Activated naive CD8-positive, alpha-beta T cell (primary cell): Measurements from ENCODE around the gene HIF1A.
"Not testable (repeated sequence)": the region's sequence is repeated elsewhere in the genome, so short reads cannot be mapped to it uniquely, and the experiment has no call there.

Experiments used
- H3K27ac Mint-ChIP-seq: one replicate; pipeline ENCODE4 v1.8.0; 2021; ENCODE audit warnings: mixed read lengths
- H3K27me3 Mint-ChIP-seq: one replicate; pipeline ENCODE4 v1.8.0; 2021; ENCODE audit warnings: mixed read lengths
- H3K36me3 Mint-ChIP-seq: one replicate; pipeline ENCODE4 v1.8.0; 2021; ENCODE audit warnings: mixed read lengths
- H3K4me1 Mint-ChIP-seq: one replicate; pipeline ENCODE4 v1.8.0; 2021; ENCODE audit warnings: low read depth, mixed read lengths
- H3K4me3 Mint-ChIP-seq: one replicate; pipeline ENCODE4 v1.8.0; 2021; ENCODE audit warnings: mild to moderate bottlenecking, mixed read lengths
- H3K9me3 Mint-ChIP-seq: one replicate; pipeline ENCODE4 v1.8.0; 2021; ENCODE audit warnings: low read depth, mixed read lengths

HIF1A gene

DNA sequence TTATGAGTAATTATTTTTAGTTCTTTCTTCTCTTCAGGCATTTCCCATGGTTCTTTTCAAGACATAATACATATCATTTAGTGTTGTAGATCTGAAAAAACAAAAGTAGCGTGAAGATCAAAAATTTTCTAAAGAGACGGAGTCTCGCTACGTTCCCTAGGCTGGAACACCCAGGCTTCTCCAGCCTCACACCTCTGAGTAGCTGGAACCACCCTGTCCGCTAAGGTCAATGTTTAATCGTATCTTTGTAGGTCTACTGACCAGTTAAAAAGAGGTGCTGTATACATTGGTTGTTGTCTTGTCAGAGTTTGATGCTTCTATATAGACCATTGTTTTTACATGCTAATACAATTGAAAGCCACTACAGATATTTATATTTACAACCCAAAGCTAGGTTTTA, 1.3 kb upstream of the HIF1A start:
- H3K27me3 Mint-ChIP-seq, result no peaks in the 10 kb centered on the region
- H3K27ac Mint-ChIP-seq, result peak overlapping the region; percentile 96
- H3K9me3 Mint-ChIP-seq, result no peaks in the 10 kb centered on the region
- H3K36me3 Mint-ChIP-seq, result peaks cover 7% of the 10 kb centered on the region
- peak overlapping the region; percentile 92 for H3K4me3 Mint-ChIP-seq
- H3K4me1 Mint-ChIP-seq, result peaks cover 44% of the 10 kb centered on the region

DNA sequence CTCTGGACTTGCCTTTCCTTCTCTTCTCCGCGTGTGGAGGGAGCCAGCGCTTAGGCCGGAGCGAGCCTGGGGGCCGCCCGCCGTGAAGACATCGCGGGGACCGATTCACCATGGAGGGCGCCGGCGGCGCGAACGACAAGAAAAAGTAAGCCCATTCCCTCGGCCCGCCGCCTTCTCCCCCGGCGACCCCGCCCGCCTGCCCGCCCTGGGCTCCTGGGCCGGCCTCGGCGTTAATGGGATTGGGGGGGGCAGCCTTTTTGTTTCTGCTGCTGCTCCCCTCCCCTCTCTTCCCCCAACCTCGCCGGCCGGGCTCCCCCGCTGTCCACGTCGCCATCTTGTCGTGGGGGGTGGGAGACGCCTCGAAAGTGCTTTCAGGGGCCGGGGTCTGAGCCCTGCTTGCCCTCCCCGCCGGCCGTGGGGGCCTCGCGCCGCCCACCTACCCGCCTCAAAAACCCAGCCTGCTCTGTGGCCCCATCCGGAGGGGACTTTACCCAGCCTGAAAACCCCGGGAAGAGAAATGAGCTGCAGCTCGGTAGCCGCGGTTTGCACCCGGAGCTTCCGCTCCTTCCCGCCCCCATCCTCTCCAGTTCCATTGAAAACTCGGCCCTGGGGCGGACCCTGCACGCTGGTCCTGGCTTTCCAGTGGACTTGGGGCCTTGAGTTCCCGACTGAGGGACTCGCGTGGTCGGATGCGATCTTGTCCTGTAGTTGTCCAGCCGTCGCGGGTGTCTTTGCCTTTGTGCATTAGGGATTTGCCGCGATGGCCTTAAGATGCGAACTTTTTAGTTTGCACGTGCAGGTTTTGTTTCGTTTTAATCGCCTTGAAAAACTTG, 598 bp downstream of the HIF1A start:
- Mint-ChIP-seq H3K27me3 (no peaks in the 10 kb centered on the region), H3K9me3 (no peaks in the 10 kb centered on the region), H3K36me3 (peaks cover 10% of the 10 kb centered on the region), H3K4me1 (peaks cover 51% of the 10 kb centered on the region), H3K4me3 (peak overlapping the region; percentile 100), H3K27ac (peak overlapping the region; percentile 97)

DNA sequence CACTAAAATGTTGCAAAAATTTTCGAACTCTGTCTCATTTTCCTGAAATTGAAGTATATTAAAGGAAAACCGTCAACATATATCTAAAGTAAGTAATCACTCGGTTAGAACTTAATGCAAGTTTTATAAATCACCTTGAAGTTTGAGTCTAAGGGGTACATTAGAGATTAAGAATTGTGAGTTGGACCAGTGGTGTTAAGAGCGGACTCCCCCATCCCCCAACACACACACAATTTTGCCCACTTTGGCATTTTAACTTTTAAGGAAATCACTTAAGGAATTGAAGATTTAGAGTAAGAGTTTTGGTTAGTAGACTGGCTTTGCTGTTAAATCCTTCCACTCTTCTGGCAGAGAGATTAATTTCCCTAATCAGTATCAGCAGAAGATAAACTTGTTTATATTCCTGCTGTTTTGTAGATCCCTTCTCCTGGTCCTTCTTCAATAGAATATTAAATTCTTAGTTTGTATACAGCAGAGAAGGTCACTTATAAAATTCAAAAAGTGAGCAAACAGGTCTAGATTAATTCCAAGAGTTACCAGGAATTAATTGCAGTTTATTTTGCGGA, 1.5 kb downstream of the HIF1A start:
- Mint-ChIP-seq H3K36me3 (peaks cover 10% of the 10 kb centered on the region), H3K27me3 (no peaks in the 10 kb centered on the region), H3K4me1 (peaks cover 46% of the 10 kb centered on the region), H3K27ac (peak overlapping the region; percentile 97), H3K4me3 (peak overlapping the region; percentile 100), H3K9me3 (no peaks in the 10 kb centered on the region)

DNA sequence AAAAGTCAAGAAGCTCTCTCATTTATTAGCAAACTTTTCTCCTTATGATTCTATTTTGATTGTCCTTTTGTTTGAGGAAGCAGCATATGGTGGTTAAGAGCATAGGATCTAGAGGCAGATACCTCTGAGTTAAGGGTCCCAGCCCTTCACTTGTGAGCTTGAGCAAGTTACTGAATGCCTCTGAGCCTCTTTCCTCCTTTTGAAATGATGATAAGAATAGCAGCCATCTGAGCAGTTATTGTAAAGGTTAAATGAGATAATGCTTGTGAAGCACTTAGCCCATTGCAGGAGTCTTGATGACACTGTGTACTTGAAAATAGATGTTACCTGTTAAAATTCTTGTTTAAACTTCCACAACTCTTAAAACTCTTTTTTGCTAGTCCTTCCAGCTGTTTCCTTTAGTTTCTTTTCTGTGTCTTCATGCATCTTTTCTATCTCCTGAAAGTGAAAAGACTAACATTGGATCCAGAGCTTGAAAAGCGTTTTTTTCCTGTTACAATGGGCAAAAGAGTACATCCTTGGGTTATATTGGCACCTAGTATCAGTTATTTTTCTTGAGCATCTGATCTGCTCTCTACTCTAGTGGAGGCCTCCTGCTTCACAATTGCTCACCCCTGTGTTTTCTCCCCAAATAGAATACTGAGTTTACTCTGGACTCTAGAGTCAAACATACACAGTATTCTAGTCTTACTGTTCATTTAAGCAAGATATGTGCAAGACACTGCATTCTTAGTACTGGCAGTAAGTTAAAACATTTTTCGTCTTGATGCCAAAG, 3.1 kb downstream of the HIF1A start:
- H3K27me3 Mint-ChIP-seq, result no peaks in the 10 kb centered on the region
- no peaks in the 10 kb centered on the region for H3K9me3 Mint-ChIP-seq
- H3K36me3 Mint-ChIP-seq, result peaks cover 10% of the 10 kb centered on the region
- peak overlapping the region; percentile 100 for H3K4me3 Mint-ChIP-seq
- peaks cover 52% of the 10 kb centered on the region for H3K4me1 Mint-ChIP-seq
- H3K27ac Mint-ChIP-seq, result peak overlapping the region; percentile 97

DNA sequence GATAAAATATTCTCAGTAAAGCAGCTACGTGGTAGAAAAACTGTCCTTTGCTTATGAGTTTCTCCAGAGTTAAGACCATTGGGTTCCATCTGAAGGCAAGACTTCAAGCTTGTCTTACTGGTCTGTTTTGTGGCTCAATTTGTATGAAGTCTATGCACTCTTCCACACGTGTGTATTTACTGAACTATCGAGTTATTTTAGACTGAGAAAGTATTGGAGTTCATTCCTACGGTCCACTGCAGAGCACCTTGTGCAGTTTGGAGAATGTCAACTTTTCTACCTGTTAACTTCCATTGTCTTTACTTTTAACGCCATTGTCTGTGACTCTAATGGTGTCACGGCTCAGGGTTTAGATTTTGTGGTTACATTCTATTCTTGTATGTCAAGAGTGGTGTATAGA, 3.7 kb downstream of the HIF1A start:
- Mint-ChIP-seq H3K4me3 (peak overlapping the region; percentile 100), H3K27me3 (no peaks in the 10 kb centered on the region)

DNA sequence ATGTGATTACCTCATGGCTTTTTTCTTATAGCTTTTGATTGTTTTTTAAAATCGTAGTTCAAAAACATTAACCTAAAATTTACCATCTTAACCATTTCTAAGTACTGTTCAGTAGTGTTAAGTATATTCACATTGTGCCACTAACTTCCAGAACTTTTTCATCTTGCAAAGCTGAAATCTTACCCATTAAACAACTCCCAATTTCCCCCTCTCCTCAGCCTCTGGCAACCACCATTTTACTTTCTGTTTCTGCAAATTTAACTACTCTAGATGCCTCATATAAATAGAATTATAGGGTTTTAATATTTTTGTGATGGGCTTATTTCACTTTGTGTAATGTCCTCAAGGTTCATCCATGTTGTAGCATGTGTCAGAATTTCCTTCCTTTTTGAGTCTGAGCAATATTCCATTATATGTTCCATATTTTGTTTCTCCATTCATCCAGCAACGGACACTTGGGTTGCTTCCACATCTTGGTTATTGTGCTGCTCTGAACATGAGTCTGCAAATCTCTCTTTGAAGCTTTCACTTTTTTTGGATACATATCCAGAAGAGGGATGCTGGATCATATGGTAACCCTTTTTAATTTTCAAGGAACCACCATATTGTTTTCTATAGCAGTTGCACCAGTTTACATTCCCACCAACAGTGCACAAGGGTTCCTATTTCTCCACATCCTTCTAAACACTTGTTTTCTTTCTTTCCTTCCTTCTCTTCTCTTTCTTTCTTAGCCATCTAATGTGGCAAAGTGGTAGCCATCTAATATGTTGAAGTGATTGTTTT, 5.0 kb downstream of the HIF1A start:
- Mint-ChIP-seq H3K27ac (peak overlapping the region; percentile 81), H3K36me3 (peaks cover 10% of the 10 kb centered on the region), H3K4me3 (peak overlapping the region; percentile 100), H3K27me3 (no peaks in the 10 kb centered on the region), H3K4me1 (peaks cover 61% of the 10 kb centered on the region), H3K9me3 (no peaks in the 10 kb centered on the region)

More for the DNA sequence above, 3.7 kb downstream of the HIF1A start:
- Mint-ChIP-seq H3K4me1 (peaks cover 56% of the 10 kb centered on the region), H3K9me3 (no peaks in the 10 kb centered on the region), H3K36me3 (peaks cover 10% of the 10 kb centered on the region), H3K27ac (peak overlapping the region; percentile 97)

DNA sequence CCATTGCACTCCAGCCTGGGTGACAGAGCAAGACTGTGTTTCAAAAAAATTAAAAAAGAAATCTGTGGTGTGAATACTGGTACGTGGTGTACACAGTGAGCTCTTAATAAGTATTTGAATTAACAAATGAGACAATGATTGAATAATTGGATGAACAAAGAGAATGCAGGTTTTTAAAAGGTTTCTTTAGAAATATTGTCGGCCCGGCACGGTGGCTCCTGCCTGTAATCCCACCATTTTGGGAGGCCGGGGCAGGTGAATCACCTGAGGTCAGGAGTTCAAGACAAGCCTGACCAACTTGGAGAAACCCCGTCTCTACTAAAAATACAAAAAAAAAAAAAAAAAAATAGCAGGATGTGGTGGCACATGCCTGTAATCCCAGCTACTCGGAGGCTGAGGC, 6.6 kb downstream of the HIF1A start:
- peaks cover 77% of the 10 kb centered on the region for H3K4me1 Mint-ChIP-seq
- H3K27me3 Mint-ChIP-seq, result no peaks in the 10 kb centered on the region
- H3K9me3 Mint-ChIP-seq, result no peaks in the 10 kb centered on the region
- peak overlapping the region; percentile 56 for H3K4me3 Mint-ChIP-seq
- H3K36me3 Mint-ChIP-seq, result peaks cover 14% of the 10 kb centered on the region
- peak overlapping the region; percentile 68 for H3K27ac Mint-ChIP-seq

DNA sequence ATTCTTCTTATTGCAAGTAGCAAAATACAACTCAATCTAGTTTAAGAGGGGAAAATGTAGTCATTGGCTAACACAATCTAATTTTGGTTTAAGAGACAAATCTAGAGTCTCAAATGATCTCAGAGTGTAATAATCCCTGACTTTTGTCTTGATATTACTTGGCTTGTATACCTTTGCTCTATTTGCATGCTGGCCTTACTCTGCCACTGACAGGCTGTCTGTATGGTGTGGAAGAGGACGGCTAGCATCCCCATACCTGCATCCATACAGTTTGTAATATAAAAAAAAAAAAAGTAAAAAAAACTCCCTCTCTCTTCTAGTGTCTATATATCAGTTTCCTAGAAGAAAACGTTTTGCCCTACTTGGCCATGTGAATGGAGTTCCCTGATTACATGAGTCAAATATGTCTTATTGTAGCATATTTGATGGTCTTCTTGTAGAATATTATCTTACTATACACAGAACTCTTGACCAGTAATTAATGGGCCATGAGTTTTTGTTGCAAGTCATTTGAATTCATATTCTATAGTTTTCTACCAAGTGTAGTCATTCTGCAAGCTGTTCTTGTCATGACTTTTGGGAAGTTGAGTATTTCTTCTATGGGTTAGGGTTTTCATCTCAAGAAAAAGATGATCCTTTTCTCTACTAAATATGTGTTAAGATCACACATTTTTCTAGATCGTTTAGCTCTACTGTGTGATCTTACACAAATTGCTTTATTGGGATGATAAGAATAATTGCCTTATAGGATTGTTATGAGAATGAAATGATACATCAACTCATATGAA, 8.2 kb downstream of the HIF1A start:
- H3K4me1 Mint-ChIP-seq, result peaks cover 78% of the 10 kb centered on the region
- H3K27ac Mint-ChIP-seq, result peak overlapping the region; percentile 68
- H3K9me3 Mint-ChIP-seq, result no peaks in the 10 kb centered on the region
- peak overlapping the region; percentile 57 for H3K4me3 Mint-ChIP-seq
- no peaks in the 10 kb centered on the region for H3K27me3 Mint-ChIP-seq
- H3K36me3 Mint-ChIP-seq, result peaks cover 10% of the 10 kb centered on the region

DNA sequence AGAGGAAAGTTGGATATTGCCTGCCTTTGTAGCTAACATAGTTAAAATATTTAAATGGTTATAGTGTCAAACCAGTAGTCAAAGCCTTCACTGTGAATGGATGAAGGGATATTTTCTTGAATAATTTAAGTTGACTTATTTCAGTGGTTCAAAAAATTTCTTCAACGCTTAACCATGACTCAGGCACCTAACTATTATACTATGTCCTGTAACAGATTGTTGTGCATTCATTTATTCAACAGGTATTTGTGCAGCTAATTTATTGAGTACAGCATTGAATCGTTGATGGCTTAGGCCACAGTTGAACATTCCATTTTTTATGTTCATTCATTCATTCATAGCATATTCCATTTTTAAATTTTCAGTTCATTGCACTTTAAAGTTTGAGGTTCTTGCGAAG, 9.2 kb downstream of the HIF1A start:
- H3K27me3 Mint-ChIP-seq, result no peaks in the 10 kb centered on the region

DNA sequence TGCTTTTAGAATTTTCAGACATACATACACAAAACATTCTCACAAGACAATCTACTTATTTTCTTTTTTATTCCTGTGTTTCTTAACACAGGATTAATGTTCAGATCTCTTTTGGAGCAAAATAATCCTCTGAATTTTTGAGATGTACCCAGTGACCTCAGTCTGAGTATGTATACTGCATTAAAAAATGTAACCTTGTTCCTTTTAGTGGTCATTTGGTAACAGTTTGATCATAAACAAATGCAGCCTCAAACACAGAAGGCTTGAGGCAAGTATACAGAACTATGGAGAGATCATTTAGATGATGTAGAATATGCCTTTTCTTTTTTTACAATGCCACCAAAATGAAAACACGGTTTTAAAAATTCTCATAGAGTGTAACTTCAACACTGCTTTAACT, 9.7 kb downstream of the HIF1A start:
- no peaks in the 10 kb centered on the region for H3K27me3 Mint-ChIP-seq
- H3K4me1 Mint-ChIP-seq, result peaks cover 82% of the 10 kb centered on the region
- H3K27ac Mint-ChIP-seq, result no peak overlapping the region
- H3K4me3 Mint-ChIP-seq, result peak overlapping the region; percentile 17
- H3K9me3 Mint-ChIP-seq, result no peaks in the 10 kb centered on the region
- peaks cover 8% of the 10 kb centered on the region for H3K36me3 Mint-ChIP-seq

More for the DNA sequence above, 9.2 kb downstream of the HIF1A start:
- Mint-ChIP-seq H3K27ac (peak overlapping the region; percentile 28), H3K4me1 (peaks cover 81% of the 10 kb centered on the region), H3K9me3 (no peaks in the 10 kb centered on the region), H3K36me3 (peaks cover 8% of the 10 kb centered on the region), H3K4me3 (peak overlapping the region; percentile 23)

DNA sequence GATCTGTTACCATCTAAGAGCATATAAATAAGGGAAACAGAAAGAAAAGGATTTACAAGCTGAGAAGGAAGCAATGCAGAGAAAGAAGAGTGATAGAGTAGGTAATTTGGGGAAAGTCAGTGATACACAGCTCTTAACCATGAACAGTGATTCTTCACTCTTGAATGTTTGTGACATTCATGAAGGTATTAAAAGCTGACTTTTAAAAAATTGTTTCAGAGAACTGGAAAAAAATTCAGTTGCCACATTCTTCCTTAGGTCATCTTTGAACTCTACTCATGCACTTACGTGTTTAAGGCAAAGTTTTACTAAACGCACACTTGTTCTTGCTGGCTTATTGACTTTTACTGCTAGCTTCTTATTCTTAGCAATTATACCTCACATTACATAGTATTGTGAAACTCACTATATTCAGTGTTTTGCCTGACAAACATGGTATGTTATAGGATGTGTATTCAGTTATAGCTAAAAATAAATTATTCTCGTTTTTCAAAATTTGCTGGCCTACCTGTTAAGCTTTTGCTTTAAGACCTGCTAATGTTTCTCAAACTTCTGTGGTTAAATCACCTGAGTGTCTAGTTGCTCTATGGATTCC, 10.9 kb downstream of the HIF1A start:
- peak overlapping the region; percentile 58 for H3K4me3 Mint-ChIP-seq
- no peaks in the 10 kb centered on the region for H3K27me3 Mint-ChIP-seq
- no peaks in the 10 kb centered on the region for H3K9me3 Mint-ChIP-seq
- H3K4me1 Mint-ChIP-seq, result peaks cover 83% of the 10 kb centered on the region
- peaks cover 8% of the 10 kb centered on the region for H3K36me3 Mint-ChIP-seq
- peak overlapping the region; percentile 50 for H3K27ac Mint-ChIP-seq

DNA sequence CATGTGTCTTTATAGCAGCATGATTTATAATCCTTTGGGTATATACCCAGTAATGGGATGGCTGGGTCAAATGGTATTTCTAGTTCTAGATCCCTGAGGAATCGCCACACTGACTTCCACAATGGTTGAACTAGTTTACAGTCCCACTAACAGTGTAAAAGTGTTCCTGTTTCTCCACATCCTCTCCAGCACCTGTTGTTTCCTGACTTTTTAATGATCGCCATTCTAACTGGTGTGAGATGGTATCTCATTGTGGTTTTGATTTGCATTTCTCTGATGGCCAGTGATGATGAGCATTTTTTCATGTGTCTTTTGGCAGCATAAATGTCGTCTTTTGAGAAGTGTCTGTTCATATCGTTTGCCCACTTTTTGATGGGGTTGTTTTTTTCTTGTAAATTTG, 12.5 kb downstream of the HIF1A start:
- not testable (repeated sequence) for H3K27me3 Mint-ChIP-seq, H3K36me3 Mint-ChIP-seq, H3K9me3 Mint-ChIP-seq, H3K4me3 Mint-ChIP-seq
- peak overlapping the region; percentile 28 for H3K27ac Mint-ChIP-seq
- H3K4me1 Mint-ChIP-seq, result peaks cover 87% of the 10 kb centered on the region

DNA sequence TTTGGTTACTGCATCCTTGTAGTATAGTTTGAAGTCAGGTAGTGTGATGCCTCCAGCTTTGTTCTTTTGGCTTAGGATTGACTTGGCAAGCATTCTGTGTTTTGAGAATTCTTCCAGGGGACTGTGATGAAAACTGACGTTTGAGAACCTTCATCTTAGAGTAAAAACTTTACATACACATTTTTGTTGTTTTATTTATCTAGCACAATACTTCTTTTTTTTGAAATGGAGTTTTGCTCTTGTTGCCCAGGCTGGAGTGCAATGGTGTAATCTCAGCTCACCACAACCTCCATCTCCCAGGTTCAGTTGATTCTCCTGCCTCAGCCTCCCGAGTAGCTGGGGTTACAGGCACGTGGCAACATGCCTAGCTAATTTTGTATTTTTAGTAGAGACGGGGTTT, 13.4 kb downstream of the HIF1A start:
- H3K27ac Mint-ChIP-seq, result peak overlapping the region; percentile 24
- peak overlapping the region; percentile 17 for H3K4me3 Mint-ChIP-seq
- peaks cover 87% of the 10 kb centered on the region for H3K4me1 Mint-ChIP-seq
- H3K36me3 Mint-ChIP-seq, H3K9me3 Mint-ChIP-seq, H3K27me3 Mint-ChIP-seq: not testable (repeated sequence)
